Measurements from ENCODE around the gene EPC2.
A peak's percentile ranks its signal among the peaks of the same experiment; 100 is the strongest.

Gene EPC2

GRCh38 chr2:148704247-148704646 lies 59.7 kb downstream of the EPC2 start:
- Histone ChIP-seq H3K9ac (ENCODE audit: low read length) (no peak overlapping the region), H3K27ac (ENCODE audit: low read depth, low read length) (no peak overlapping the region), H3K4me1 (ENCODE audit: insufficient read depth, low read length) (no peaks in the 10 kb centered on the region), H3K4me3 (ENCODE audit: low read depth in 1 of 2, low read length in 2 of 2) (no peak overlapping the region), H3K36me3 (ENCODE audit: insufficient read depth, low read length) (no peaks in the 10 kb centered on the region), H3K27me3 (ENCODE audit: control insufficient read depth in 1 of 2, insufficient read depth in 2 of 2, low read length in 2 of 2) (no peaks in the 10 kb centered on the region), H3K9me3 (ENCODE audit: low read length) (peaks cover 12% of the 10 kb centered on the region)

- no peak overlapping the region for H3K9ac ChIP-seq (ENCODE audit: low read length)
Observed at GRCh38 chr2:148716378-148716920, 71.9 kb downstream of the EPC2 start.

GRCh38 chr2:148718039-148718438 lies 73.5 kb downstream of the EPC2 start:
- Histone ChIP-seq H3K27me3 (ENCODE audit: control insufficient read depth in 1 of 2, insufficient read depth in 2 of 2, low read length in 2 of 2) (no peaks in the 10 kb centered on the region), H3K9me3 (ENCODE audit: low read length) (no peaks in the 10 kb centered on the region), H3K4me3 (ENCODE audit: low read depth in 1 of 2, low read length in 2 of 2) (no peak overlapping the region), H3K4me1 (ENCODE audit: insufficient read depth, low read length) (peaks cover 8% of the 10 kb centered on the region), H3K27ac (ENCODE audit: low read depth, low read length) (no peak overlapping the region), H3K36me3 (ENCODE audit: insufficient read depth, low read length) (no peaks in the 10 kb centered on the region), H3K9ac (ENCODE audit: low read length) (no peak overlapping the region)

More at GRCh38 chr2:148716378-148716920, 71.9 kb downstream of the EPC2 start:
- H3K36me3 ChIP-seq (ENCODE audit: insufficient read depth, low read length), result no peaks in the 10 kb centered on the region
- H3K9me3 ChIP-seq (ENCODE audit: low read length), result no peaks in the 10 kb centered on the region
- H3K27me3 ChIP-seq (ENCODE audit: control insufficient read depth in 1 of 2, insufficient read depth in 2 of 2, low read length in 2 of 2), result no peaks in the 10 kb centered on the region
- no peak overlapping the region for H3K27ac ChIP-seq (ENCODE audit: low read depth, low read length)
- peaks cover 8% of the 10 kb centered on the region for H3K4me1 ChIP-seq (ENCODE audit: insufficient read depth, low read length)
- no peak overlapping the region for H3K4me3 ChIP-seq (ENCODE audit: low read depth in 1 of 2, low read length in 2 of 2)

- Histone ChIP-seq H3K27ac (ENCODE audit: low read depth, low read length) (no peak overlapping the region), H3K4me3 (ENCODE audit: low read depth in 1 of 2, low read length in 2 of 2) (no peak overlapping the region), H3K9me3 (ENCODE audit: low read length) (no peaks in the 10 kb centered on the region), H3K9ac (ENCODE audit: low read length) (no peak overlapping the region), H3K27me3 (ENCODE audit: control insufficient read depth in 1 of 2, insufficient read depth in 2 of 2, low read length in 2 of 2) (no peaks in the 10 kb centered on the region), H3K36me3 (ENCODE audit: insufficient read depth, low read length) (no peaks in the 10 kb centered on the region), H3K4me1 (ENCODE audit: insufficient read depth, low read length) (peaks cover 8% of the 10 kb centered on the region)
Observed at GRCh38 chr2:148719195-148719749, 74.7 kb downstream of the EPC2 start.

- no peaks in the 10 kb centered on the region for H3K27me3 ChIP-seq (ENCODE audit: control insufficient read depth in 1 of 2, insufficient read depth in 2 of 2, low read length in 2 of 2)
- no peaks in the 10 kb centered on the region for H3K36me3 ChIP-seq (ENCODE audit: insufficient read depth, low read length)
- H3K4me1 ChIP-seq (ENCODE audit: insufficient read depth, low read length), result peaks cover 8% of the 10 kb centered on the region
- no peak overlapping the region for H3K27ac ChIP-seq (ENCODE audit: low read depth, low read length)
- peak overlapping the region in 1 of 2 donors; percentile 14 for H3K4me3 ChIP-seq (ENCODE audit: low read depth in 1 of 2, low read length in 2 of 2)
- H3K9ac ChIP-seq (ENCODE audit: low read length), result no peak overlapping the region
- no peaks in the 10 kb centered on the region for H3K9me3 ChIP-seq (ENCODE audit: low read length)
Observed at GRCh38 chr2:148719941-148720436, 75.4 kb downstream of the EPC2 start.

- Histone ChIP-seq H3K27ac (ENCODE audit: low read depth, low read length) (no peak overlapping the region), H3K36me3 (ENCODE audit: insufficient read depth, low read length) (no peaks in the 10 kb centered on the region), H3K27me3 (ENCODE audit: control insufficient read depth in 1 of 2, insufficient read depth in 2 of 2, low read length in 2 of 2) (no peaks in the 10 kb centered on the region), H3K9ac (ENCODE audit: low read length) (no peak overlapping the region), H3K4me3 (ENCODE audit: low read depth in 1 of 2, low read length in 2 of 2) (peak overlapping the region in 1 of 2 donors; percentile 14), H3K4me1 (ENCODE audit: insufficient read depth, low read length) (peaks cover 8% of the 10 kb centered on the region), H3K9me3 (ENCODE audit: low read length) (no peaks in the 10 kb centered on the region)
Observed at GRCh38 chr2:148720501-148721001, 76.0 kb downstream of the EPC2 start.

GRCh38 chr2:148721520-148721931 lies 77.0 kb downstream of the EPC2 start:
- H3K36me3 ChIP-seq (ENCODE audit: insufficient read depth, low read length), result no peaks in the 10 kb centered on the region
- H3K4me1 ChIP-seq (ENCODE audit: insufficient read depth, low read length), result peaks cover 8% of the 10 kb centered on the region
- no peak overlapping the region for H3K4me3 ChIP-seq (ENCODE audit: low read depth in 1 of 2, low read length in 2 of 2)
- no peaks in the 10 kb centered on the region for H3K9me3 ChIP-seq (ENCODE audit: low read length)
- H3K9ac ChIP-seq (ENCODE audit: low read length), result no peak overlapping the region
- H3K27ac ChIP-seq (ENCODE audit: low read depth, low read length), result no peak overlapping the region
- no peaks in the 10 kb centered on the region for H3K27me3 ChIP-seq (ENCODE audit: control insufficient read depth in 1 of 2, insufficient read depth in 2 of 2, low read length in 2 of 2)

GRCh38 chr2:148721991-148722777 lies 77.6 kb downstream of the EPC2 start:
- Histone ChIP-seq H3K27ac (ENCODE audit: low read depth, low read length) (no peak overlapping the region), H3K9ac (ENCODE audit: low read length) (no peak overlapping the region), H3K4me1 (ENCODE audit: insufficient read depth, low read length) (peaks cover 8% of the 10 kb centered on the region), H3K36me3 (ENCODE audit: insufficient read depth, low read length) (no peaks in the 10 kb centered on the region), H3K4me3 (ENCODE audit: low read depth in 1 of 2, low read length in 2 of 2) (no peak overlapping the region), H3K9me3 (ENCODE audit: low read length) (no peaks in the 10 kb centered on the region), H3K27me3 (ENCODE audit: control insufficient read depth in 1 of 2, insufficient read depth in 2 of 2, low read length in 2 of 2) (no peaks in the 10 kb centered on the region)

- Histone ChIP-seq H3K27ac (ENCODE audit: low read depth, low read length) (no peak overlapping the region), H3K4me3 (ENCODE audit: low read depth in 1 of 2, low read length in 2 of 2) (no peak overlapping the region), H3K27me3 (ENCODE audit: control insufficient read depth in 1 of 2, insufficient read depth in 2 of 2, low read length in 2 of 2) (no peaks in the 10 kb centered on the region), H3K9me3 (ENCODE audit: low read length) (no peaks in the 10 kb centered on the region), H3K4me1 (ENCODE audit: insufficient read depth, low read length) (no peaks in the 10 kb centered on the region), H3K36me3 (ENCODE audit: insufficient read depth, low read length) (no peaks in the 10 kb centered on the region), H3K9ac (ENCODE audit: low read length) (no peak overlapping the region)
Observed at GRCh38 chr2:148725564-148725963, 81.0 kb downstream of the EPC2 start.

GRCh38 chr2:148726228-148726627 lies 81.7 kb downstream of the EPC2 start:
- H3K9me3 ChIP-seq (ENCODE audit: low read length), result no peaks in the 10 kb centered on the region

GRCh38 chr2:148730085-148730484 lies 85.5 kb downstream of the EPC2 start:
- H3K4me1 ChIP-seq (ENCODE audit: insufficient read depth, low read length), result no peaks in the 10 kb centered on the region
- no peak overlapping the region for H3K4me3 ChIP-seq (ENCODE audit: low read depth in 1 of 2, low read length in 2 of 2)
- H3K27me3 ChIP-seq (ENCODE audit: control insufficient read depth in 1 of 2, insufficient read depth in 2 of 2, low read length in 2 of 2), result no peaks in the 10 kb centered on the region
- H3K27ac ChIP-seq (ENCODE audit: low read depth, low read length), result no peak overlapping the region
- H3K9ac ChIP-seq (ENCODE audit: low read length), result no peak overlapping the region
- no peaks in the 10 kb centered on the region for H3K9me3 ChIP-seq (ENCODE audit: low read length)
- no peaks in the 10 kb centered on the region for H3K36me3 ChIP-seq (ENCODE audit: insufficient read depth, low read length)

More at GRCh38 chr2:148726228-148726627, 81.7 kb downstream of the EPC2 start:
- Histone ChIP-seq H3K9ac (ENCODE audit: low read length) (no peak overlapping the region), H3K36me3 (ENCODE audit: insufficient read depth, low read length) (no peaks in the 10 kb centered on the region), H3K27me3 (ENCODE audit: control insufficient read depth in 1 of 2, insufficient read depth in 2 of 2, low read length in 2 of 2) (no peaks in the 10 kb centered on the region), H3K27ac (ENCODE audit: low read depth, low read length) (no peak overlapping the region), H3K4me1 (ENCODE audit: insufficient read depth, low read length) (no peaks in the 10 kb centered on the region), H3K4me3 (ENCODE audit: low read depth in 1 of 2, low read length in 2 of 2) (no peak overlapping the region)
